H1 (cell line): Measurements from ENCODE around the gene WASF1. TPM values are rescaled to one million over a fixed set of nuclear protein-coding genes. Genes with fewer than 3 reads are reported as not detected.

Experiments
- ASH2L ChIP-seq: fragments of 200-600, 300-600 bp; sonication (generic); IDR thresholded peaks from one replicate; pipeline ENCODE4 v1.7.1; 2017; ENCODE audit warnings: low read length
- CREB1 ChIP-seq: IDR thresholded peaks from 2 replicates; pipeline ENCODE4 v1.6.1; 2012; ENCODE audit warnings: inconsistent platforms
- CTCF ChIP-seq, 3 experiments: IDR thresholded peaks; 1 replicate in 2 of 3; 2 replicates in 1 of 3; pipeline versions ENCODE4 v1.5.1 to v1.6.1; 2011; ENCODE audit warnings: low read length in 3 of 3, mild to moderate bottlenecking in 3 of 3, inconsistent platforms in 2 of 3, low read depth in 1 of 3, moderate library complexity in 1 of 3; ENCODE audit not compliant: insufficient read depth in 1 of 3; ENCODE audit errors: control extremely low read depth in 1 of 3
- HDAC6 ChIP-seq: IDR thresholded peaks from one replicate; pipeline ENCODE4 v1.7.1; 2012; ENCODE audit warnings: low read depth, mild to moderate bottlenecking, inconsistent platforms, low read length, moderate library complexity
- NANOG ChIP-seq: IDR thresholded peaks from 2 replicates; pipeline ENCODE4 v1.6.1; 2011; ENCODE audit warnings: low read length, low read depth, mild to moderate bottlenecking, inconsistent platforms; ENCODE audit not compliant: insufficient read depth, poor library complexity, severe bottlenecking
- POLR2A ChIP-seq, 2 experiments: IDR thresholded peaks; 1 replicate in 1 of 2; 2 replicates in 1 of 2; pipeline ENCODE4 v1.6.1; 2011; ENCODE audit warnings: low read depth in 2 of 2, low read length in 2 of 2, mild to moderate bottlenecking in 2 of 2; ENCODE audit errors: control extremely low read depth in 1 of 2
- RFX5 ChIP-seq: IDR thresholded peaks from 2 replicates; pipeline ENCODE4 v1.6.1; 2011; ENCODE audit warnings: low read depth, low read length, improper control_type of control experiment, borderline replicate concordance
- SIN3A ChIP-seq, 2 experiments: IDR thresholded peaks in 1 of 2; conservative IDR thresholded peaks in 1 of 2; 2 replicates each; pipeline ENCODE4 v1.6.1; 2011 to 2012; ENCODE audit warnings: low read length in 2 of 2, improper control_type of control experiment in 1 of 2, low read depth in 1 of 2, mild to moderate bottlenecking in 1 of 2
- SIRT6 ChIP-seq: IDR thresholded peaks from one replicate; pipeline ENCODE4 v1.7.1; 2012; ENCODE audit warnings: low read length, inconsistent platforms
- SIX5 ChIP-seq: IDR thresholded peaks from 2 replicates; pipeline ENCODE4 v1.6.1; 2011; ENCODE audit warnings: mild to moderate bottlenecking, low read depth, low read length
- SP2 ChIP-seq: IDR thresholded peaks from 2 replicates; pipeline ENCODE4 v1.6.1; 2012; ENCODE audit warnings: mild to moderate bottlenecking, low read length, inconsistent platforms
- SP4 ChIP-seq: IDR thresholded peaks from 2 replicates; pipeline ENCODE4 v1.6.1; 2012; ENCODE audit warnings: low read length, inconsistent platforms
- TAF1 ChIP-seq: IDR thresholded peaks from 2 replicates; pipeline ENCODE4 v1.6.1; 2011; ENCODE audit warnings: mild to moderate bottlenecking, low read depth, low read length
- TAF7 ChIP-seq: optimal IDR thresholded peaks from 2 replicates; pipeline ENCODE3; 2011; ENCODE audit warnings: low read depth, mild to moderate bottlenecking, inconsistent platforms, low read length, moderate library complexity, borderline replicate concordance
- TBP ChIP-seq: IDR thresholded peaks from 2 replicates; pipeline ENCODE4 v1.6.1; 2011; ENCODE audit warnings: low read depth, low read length, improper control_type of control experiment
- polyA plus RNA-seq, 7 experiments: library from polyadenylated mRNA; depleted of rRNA in 3 of 7; stranded (reverse) in 5 of 7; unstranded in 2 of 7; fragments of >200 nt in 5 of 7; fragments of 200-250 nt in 2 of 7; gene quantifications; 1 replicate in 5 of 7; 2 replicates in 1 of 7; 4 replicates in 1 of 7; pipeline versions ENCODE4 v1.2.1 to v1.2.3, GENCODE V29; 2011 to 2013; ENCODE audit warnings: missing spikeins in 2 of 7, mixed read lengths in 2 of 7
- total RNA-seq: library from RNA; stranded (reverse); fragmentation: NEBNext Ultra II Directional; extraction: Animal tissue kit (Norgen Biotek cat#: 25700); gene quantifications from 2 replicates; pipeline ENCODE4 v1.2.1, GENCODE V29; 2021

Gene WASF1
- total and polyA plus RNA-seq, 2 of the 8 experiments (the other 6 are each of a cell fraction or from before 2014, with no cell fraction given) = 37.6 to 39.9 TPM

- peak; percentile 7 to 25; a peak in 2 of 4 replicates for TF ChIP-seq SIN3A (conservative IDR thresholded peaks at IDR 0.05 in 1 of 2, IDR thresholded peaks at IDR 0.05 in 1 of 2; ENCODE audit: low read depth in 1 of 2, low read length in 2 of 2)
- no peak for TF ChIP-seq SIRT6
- TF ChIP-seq CREB1 = no peak; the same call in 1 of the 2 replicates
- no peak for TF ChIP-seq NANOG
- TF ChIP-seq CTCF (IDR thresholded peaks at IDR 0.05; ENCODE audit: control extremely low read depth in 1 of 3, insufficient read depth in 1 of 3, low read depth in 1 of 3, low read length in 3 of 3) = no peak
- no peak for TF ChIP-seq TAF7
- TF ChIP-seq ASH2L = no peak
- peak; percentile 45; the same call in 1 of the 2 replicates for TF ChIP-seq TAF1
- peak; percentile 42; the same call in 1 of the 2 replicates for TF ChIP-seq TBP
- TF ChIP-seq RFX5 = no peak
- TF ChIP-seq HDAC6 = no peak
- TF ChIP-seq SP4 = no peak
- no peak for TF ChIP-seq SP2
- TF ChIP-seq SIX5 = no peak
- peak in 1 of 2 experiments; percentile 61; a peak in 1 of 3 replicates for TF ChIP-seq POLR2A (IDR thresholded peaks at IDR 0.05; ENCODE audit: control extremely low read depth in 1 of 2, low read depth in 2 of 2, low read length in 2 of 2)
These were observed 948 bp upstream of the WASF1 start, which contains the start of gene CDC40 (continued) for GRCh38 chr6:110180228-110181008.
